IMR-90 (cell line): ENCODE measurements around the gene GSG1L. TPM values are rescaled to one million over a fixed set of nuclear protein-coding genes. Genes with fewer than 3 reads are reported as not detected.
A peak's percentile ranks its signal among the peaks of the same experiment; 100 is the strongest.

Experiments used
- ATAC-seq: fragments of 200-7000 bp; cut with Tn5 transposase; 2 replicates; pipeline ENCODE4 v1.9.1; 2020; ENCODE audit warnings: low read depth, mild to moderate bottlenecking, moderate library complexity
- BruUV-seq: library from RNA; stranded (reverse); fragments of 400-500 nt; replicated peaks from 2 replicates; lab custom pipeline; 2021; lab: Mats Ljungman, UMichigan
- CTCF ChIA-PET: fragments of 300-600 bp; formaldehyde crosslinking; extraction: SDS; loops from one replicate; lab custom pipeline; 2021; ENCODE audit warnings: antibody characterized with exemption; lab: Yijun Ruan, JAX
- POLR2A ChIA-PET: fragments of 300-600 bp; sonication (Branson Sonifier 250); formaldehyde crosslinking; loops from one replicate; lab custom pipeline; 2022; ENCODE audit warnings: antibody characterized with exemption; ENCODE audit not compliant: unreplicated experiment; lab: Charles Lee
- DNase-seq: peaks from one replicate; pipeline ENCODE4 v3.0.0; 2013
- H2AFZ ChIP-seq: replicated peaks from 2 replicates; pipeline ENCODE3; 2013; ENCODE audit warnings: low read length, mild to moderate bottlenecking; ENCODE audit not compliant: poor library complexity
- H2AK5ac ChIP-seq: 2 replicates; pipeline ENCODE4 v1.6.1; 2013; ENCODE audit warnings: low read depth, low read length, inconsistent platforms
- H2AK9ac ChIP-seq: replicated peaks from 2 replicates; pipeline ENCODE3; 2013; ENCODE audit warnings: mild to moderate bottlenecking, low read depth, low read length, moderate library complexity; ENCODE audit not compliant: poor library complexity
- H2BK120ac ChIP-seq: 2 replicates; pipeline ENCODE4 v1.6.1; 2013; ENCODE audit warnings: low read depth, low read length, inconsistent platforms
- H2BK15ac ChIP-seq: 3 replicates; pipeline ENCODE4 v1.6.1; 2013; ENCODE audit warnings: low read depth, low read length, inconsistent platforms
- H2BK20ac ChIP-seq: 2 replicates; pipeline ENCODE4 v1.6.1; 2013; ENCODE audit warnings: low read depth, mild to moderate bottlenecking, inconsistent platforms, low read length, moderate library complexity
- H2BK5ac ChIP-seq: 2 replicates; pipeline ENCODE4 v1.6.1; 2013; ENCODE audit warnings: mild to moderate bottlenecking, low read depth, low read length, inconsistent platforms; ENCODE audit not compliant: poor library complexity, severe bottlenecking
- H3K14ac ChIP-seq: replicated peaks from 2 replicates; pipeline ENCODE4 v1.6.1; 2013; ENCODE audit warnings: low read depth, low read length, inconsistent platforms
- H3K18ac ChIP-seq: 2 replicates; pipeline ENCODE4 v1.6.1; 2013; ENCODE audit warnings: low read depth, low read length, control low read depth
- H3K23ac ChIP-seq: 2 replicates; pipeline ENCODE4 v1.6.1; 2013; ENCODE audit warnings: low read depth, low read length, inconsistent platforms
- H3K27ac ChIP-seq: 2 replicates; pipeline ENCODE4 v1.5.1; 2013; ENCODE audit warnings: mild to moderate bottlenecking, control low read depth, low read length; ENCODE audit not compliant: insufficient read depth
- H3K27me3 ChIP-seq: 2 replicates; pipeline ENCODE4 v1.6.1; 2013; ENCODE audit warnings: low read length; ENCODE audit not compliant: control insufficient read depth, insufficient read depth
- H3K36me3 ChIP-seq: 2 replicates; pipeline ENCODE4 v1.6.1; 2013; ENCODE audit warnings: low read length, mixed read lengths; ENCODE audit not compliant: control insufficient read depth, insufficient read depth
- H3K4ac ChIP-seq: 2 replicates; pipeline ENCODE4 v1.6.1; 2013; ENCODE audit warnings: low read depth, low read length, inconsistent platforms
- H3K4me1 ChIP-seq: 2 replicates; pipeline ENCODE4 v1.6.1; 2013; ENCODE audit warnings: low read length, mixed read lengths; ENCODE audit not compliant: control insufficient read depth, insufficient read depth
- H3K4me2 ChIP-seq: 2 replicates; pipeline ENCODE4 v1.6.1; 2013; ENCODE audit warnings: low read depth, mild to moderate bottlenecking, control low read depth, low read length, moderate library complexity
- H3K4me3 ChIP-seq: 2 replicates; pipeline ENCODE4 v1.5.1; 2013; ENCODE audit warnings: low read depth, mild to moderate bottlenecking, control low read depth, low read length, moderate library complexity; ENCODE audit not compliant: insufficient read depth
- H3K56ac ChIP-seq: 2 replicates; pipeline ENCODE4 v1.6.1; 2013; ENCODE audit warnings: low read length, inconsistent platforms; ENCODE audit not compliant: insufficient read depth; ENCODE audit errors: extremely low read depth
- H3K79me1 ChIP-seq, 2 experiments: 2 replicates each; pipeline ENCODE4 v1.6.1; 2013; ENCODE audit warnings: low read length in 2 of 2, inconsistent platforms in 1 of 2, low read depth in 1 of 2
- H3K9ac ChIP-seq: 2 replicates; pipeline ENCODE4 v1.6.1; 2013; ENCODE audit warnings: low read depth, low read length, control low read depth
- H3K9me1 ChIP-seq: 2 replicates; pipeline ENCODE4 v1.6.1; 2013; ENCODE audit warnings: low read length, inconsistent platforms; ENCODE audit not compliant: insufficient read depth
- H3K9me3 ChIP-seq: 2 replicates; pipeline ENCODE4 v1.6.1; 2013; ENCODE audit warnings: low read length; ENCODE audit not compliant: control insufficient read depth, insufficient read depth
- H4K20me1 ChIP-seq: 2 replicates; pipeline ENCODE4 v1.6.1; 2013; ENCODE audit warnings: low read length, inconsistent platforms; ENCODE audit not compliant: insufficient read depth
- H4K5ac ChIP-seq: 2 replicates; pipeline ENCODE4 v1.6.1; 2013; ENCODE audit warnings: mild to moderate bottlenecking, low read depth, low read length, control low read depth
- H4K8ac ChIP-seq, 2 experiments: 2 replicates each; pipeline ENCODE4 v1.6.1; 2013; ENCODE audit warnings: low read depth in 2 of 2, low read length in 2 of 2, control low read depth in 1 of 2, inconsistent platforms in 1 of 2
- H4K91ac ChIP-seq: 2 replicates; pipeline ENCODE4 v1.6.1; 2013; ENCODE audit warnings: low read depth, low read length, inconsistent platforms; ENCODE audit not compliant: insufficient read depth
- BHLHE40 ChIP-seq: fragments of 150-350 bp; IDR thresholded peaks from 2 replicates; pipeline ENCODE4 v1.6.1; 2016; ENCODE audit warnings: mild to moderate bottlenecking, low read depth, low read length
- CEBPB ChIP-seq: IDR thresholded peaks from 2 replicates; pipeline ENCODE4 v1.6.1; 2012; ENCODE audit warnings: low read depth, low read length, improper control_type of control experiment
- CHD1 ChIP-seq: IDR thresholded peaks from 2 replicates; pipeline ENCODE4 v1.6.1; 2012; ENCODE audit warnings: low read depth, low read length, improper control_type of control experiment
- FOS ChIP-seq: fragments of 150-350 bp; IDR thresholded peaks from 2 replicates; pipeline ENCODE4 v1.6.1; 2016; ENCODE audit warnings: low read depth, low read length
- MAZ ChIP-seq: IDR thresholded peaks from 2 replicates; pipeline ENCODE4 v1.6.1; 2012; ENCODE audit warnings: low read depth, mild to moderate bottlenecking, low read length, improper control_type of control experiment, moderate library complexity, borderline replicate concordance
- NFE2L2 ChIP-seq: fragments of 150-350 bp; IDR thresholded peaks from 2 replicates; pipeline ENCODE4 v1.6.1; 2016; ENCODE audit warnings: low read depth, mild to moderate bottlenecking, low read length
- POLR2A ChIP-seq: IDR thresholded peaks from 2 replicates; pipeline ENCODE4 v1.6.1; 2012; ENCODE audit warnings: mild to moderate bottlenecking, low read depth, low read length
- RCOR1 ChIP-seq: IDR thresholded peaks from 2 replicates; pipeline ENCODE4 v1.6.1; 2012; ENCODE audit warnings: mild to moderate bottlenecking, low read length, improper control_type of control experiment; ENCODE audit not compliant: insufficient replicate concordance
- RFX5 ChIP-seq: IDR thresholded peaks from 2 replicates; pipeline ENCODE4 v1.8.0; 2012; ENCODE audit warnings: low read depth, mild to moderate bottlenecking, low read length, moderate library complexity
- WGBS, 2 experiments: methylation state at CpG; one replicate each; pipeline versions ENCODE4 v1.1.5 to v1.1.7; 2013; ENCODE audit warnings: missing lambda C conversion rate in 2 of 2; ENCODE audit not compliant: insufficient read length in 1 of 2; ENCODE audit errors: extremely low coverage in 2 of 2; 5-methylcytosine and 5-hydroxymethylcytosine counted together
- dilution Hi-C: fragments of 300-500 bp; cut with HindIII; formaldehyde crosslinking; loops from one replicate; pipeline ENCODE4 v1.14.3; 2018; ENCODE audit warnings: low sequenced_read_pairs; ENCODE audit not compliant: unreplicated experiment
- in situ Hi-C: fragments of 300-500 bp; cut with MboI; formaldehyde crosslinking; loops from 3 replicates; pipeline ENCODE4 v1.14.3; 2019; ENCODE audit warnings: low sequenced_read_pairs, inconsistent platforms, mixed read lengths
- intact Hi-C: fragments of 100-400 bp; cut with micrococcal nuclease; formaldehyde crosslinking; loops from 2 replicates; pipeline ENCODE4 v1.10.0; 2022
- polyA plus RNA-seq, 3 experiments: library from polyadenylated mRNA; depleted of rRNA; stranded (reverse); fragments of >200 nt; gene quantifications; 2 replicates each; pipeline ENCODE4 v1.2.3, GENCODE V29; 2012; ENCODE audit warnings: low replicate concordance in 1 of 3
- total RNA-seq: library from RNA; depleted of rRNA; stranded (reverse); fragments of >200 nt; gene quantifications from 2 replicates; pipeline ENCODE4 v1.2.3, GENCODE V29; 2012
- TF ChIP-seq, protein P1 (sequence below): fragments of 150-350 bp; IDR thresholded peaks from 2 replicates; pipeline ENCODE4 v1.6.1; 2017; ENCODE audit warnings: mild to moderate bottlenecking, antibody characterized with exemption, low read length, low read depth
- TF ChIP-seq, protein P2 (sequence below): conservative IDR thresholded peaks from 2 replicates; pipeline ENCODE4 v1.5.1; 2012; ENCODE audit warnings: mild to moderate bottlenecking, low read depth, low read length, improper control_type of control experiment

Gene GSG1L
- total and polyA plus RNA-seq, 2 of the 4 experiments (the other 2 are of a cell fraction), result not detected

DNA sequence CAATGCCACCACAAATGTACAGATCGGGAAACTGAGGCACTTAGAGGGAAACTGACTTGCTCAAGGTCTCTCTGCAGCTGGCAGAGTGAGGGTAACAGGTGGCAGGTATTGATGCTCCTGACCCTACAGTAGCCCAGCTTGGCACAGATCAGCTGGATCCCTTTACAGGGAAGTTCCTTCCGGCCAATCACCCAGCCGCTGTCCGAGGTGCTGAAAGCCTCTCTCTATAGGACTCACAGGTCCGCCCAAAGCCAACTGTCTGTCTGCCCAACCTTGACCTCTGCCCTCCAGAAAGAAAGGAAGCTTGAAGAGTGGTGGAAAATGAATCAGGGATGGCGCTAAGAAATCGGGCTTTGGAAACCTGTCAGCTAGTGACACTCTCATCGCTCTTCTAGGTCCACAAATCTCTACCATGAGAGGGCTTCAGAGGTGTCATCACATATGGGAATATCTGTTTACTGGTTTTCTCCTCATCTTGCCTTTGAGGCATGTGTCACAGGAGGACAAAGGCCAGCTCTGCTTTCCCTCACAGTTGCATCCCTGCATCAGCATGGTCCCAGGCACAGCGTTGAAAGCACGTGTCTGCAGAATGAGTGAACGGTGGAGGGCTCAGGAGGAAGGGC is 267.4 kb downstream of the GSG1L start:
- Histone ChIP-seq H3K9ac (no peak overlapping the region), H3K27me3 (peaks cover 9% of the 10 kb centered on the region), H3K56ac (no peak overlapping the region), H3K4me3 (no peak overlapping the region), H3K9me1 (no peaks in the 10 kb centered on the region; the same call in 1 of the 2 replicates), H3K18ac (no peak overlapping the region), H3K79me1 (no peaks in the 10 kb centered on the region), H2BK5ac (no peak overlapping the region), H2AK9ac (no peak overlapping the region), H3K23ac (no peak overlapping the region), H3K9me3 (no peaks in the 10 kb centered on the region), H2AFZ (no peak overlapping the region), H4K91ac (no peak overlapping the region), H3K4me2 (no peak overlapping the region), H3K4me1 (no peaks in the 10 kb centered on the region), H2AK5ac (no peak overlapping the region), H3K27ac (no peak overlapping the region), H2BK120ac (no peak overlapping the region), H3K4ac (no peak overlapping the region), H3K14ac (no peak overlapping the region), H4K5ac (no peak overlapping the region), H4K8ac (no peak overlapping the region), H2BK15ac (no peak overlapping the region), H3K36me3 (no peaks in the 10 kb centered on the region), H2BK20ac (no peak overlapping the region), H4K20me1 (0 out of 2 replicates have a peak, but pooled peaks cover 3% of the 10 kb centered on the region)
- TF ChIP-seq, protein P1, sequence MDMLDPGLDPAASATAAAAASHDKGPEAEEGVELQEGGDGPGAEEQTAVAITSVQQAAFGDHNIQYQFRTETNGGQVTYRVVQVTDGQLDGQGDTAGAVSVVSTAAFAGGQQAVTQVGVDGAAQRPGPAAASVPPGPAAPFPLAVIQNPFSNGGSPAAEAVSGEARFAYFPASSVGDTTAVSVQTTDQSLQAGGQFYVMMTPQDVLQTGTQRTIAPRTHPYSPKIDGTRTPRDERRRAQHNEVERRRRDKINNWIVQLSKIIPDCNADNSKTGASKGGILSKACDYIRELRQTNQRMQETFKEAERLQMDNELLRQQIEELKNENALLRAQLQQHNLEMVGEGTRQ, result no peak
- TF ChIP-seq POLR2A (no peak), RFX5 (no peak), RCOR1 (no peak), BHLHE40 (no peak), CEBPB (no peak), NFE2L2 (no peak), FOS (no peak), CHD1 (no peak), MAZ (no peak)
- TF ChIP-seq, protein P2, sequence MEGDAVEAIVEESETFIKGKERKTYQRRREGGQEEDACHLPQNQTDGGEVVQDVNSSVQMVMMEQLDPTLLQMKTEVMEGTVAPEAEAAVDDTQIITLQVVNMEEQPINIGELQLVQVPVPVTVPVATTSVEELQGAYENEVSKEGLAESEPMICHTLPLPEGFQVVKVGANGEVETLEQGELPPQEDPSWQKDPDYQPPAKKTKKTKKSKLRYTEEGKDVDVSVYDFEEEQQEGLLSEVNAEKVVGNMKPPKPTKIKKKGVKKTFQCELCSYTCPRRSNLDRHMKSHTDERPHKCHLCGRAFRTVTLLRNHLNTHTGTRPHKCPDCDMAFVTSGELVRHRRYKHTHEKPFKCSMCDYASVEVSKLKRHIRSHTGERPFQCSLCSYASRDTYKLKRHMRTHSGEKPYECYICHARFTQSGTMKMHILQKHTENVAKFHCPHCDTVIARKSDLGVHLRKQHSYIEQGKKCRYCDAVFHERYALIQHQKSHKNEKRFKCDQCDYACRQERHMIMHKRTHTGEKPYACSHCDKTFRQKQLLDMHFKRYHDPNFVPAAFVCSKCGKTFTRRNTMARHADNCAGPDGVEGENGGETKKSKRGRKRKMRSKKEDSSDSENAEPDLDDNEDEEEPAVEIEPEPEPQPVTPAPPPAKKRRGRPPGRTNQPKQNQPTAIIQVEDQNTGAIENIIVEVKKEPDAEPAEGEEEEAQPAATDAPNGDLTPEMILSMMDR, result no peak
- CTCF ChIA-PET, result no interaction called here
- dilution Hi-C loops, result no loop called here
- POLR2A ChIA-PET, result no interaction called here
- DNase-seq (peak; percentile 31), ATAC-seq (peak; percentile 66)
- intact Hi-C loops, result no loop called here
- in situ Hi-C loops, result no loop called here
- no TSS peak for BruUV-seq
- WGBS, 2 experiments, result 87% methylated on average over 3 of the region's 11 CpGs; no CpG with 5 or more reads in 1 of the 2 experiments
